DMS53 treated with DMSO at 0.1 percent for 48 hours (cell line): ENCODE results near the gene PITPNB.

Experiments
- DNase-seq: peaks from one replicate; lab custom pipeline; 2025; ENCODE audit not compliant: unreplicated experiment; lab: John Stamatoyannopoulos, UW

PITPNB gene

DNA sequence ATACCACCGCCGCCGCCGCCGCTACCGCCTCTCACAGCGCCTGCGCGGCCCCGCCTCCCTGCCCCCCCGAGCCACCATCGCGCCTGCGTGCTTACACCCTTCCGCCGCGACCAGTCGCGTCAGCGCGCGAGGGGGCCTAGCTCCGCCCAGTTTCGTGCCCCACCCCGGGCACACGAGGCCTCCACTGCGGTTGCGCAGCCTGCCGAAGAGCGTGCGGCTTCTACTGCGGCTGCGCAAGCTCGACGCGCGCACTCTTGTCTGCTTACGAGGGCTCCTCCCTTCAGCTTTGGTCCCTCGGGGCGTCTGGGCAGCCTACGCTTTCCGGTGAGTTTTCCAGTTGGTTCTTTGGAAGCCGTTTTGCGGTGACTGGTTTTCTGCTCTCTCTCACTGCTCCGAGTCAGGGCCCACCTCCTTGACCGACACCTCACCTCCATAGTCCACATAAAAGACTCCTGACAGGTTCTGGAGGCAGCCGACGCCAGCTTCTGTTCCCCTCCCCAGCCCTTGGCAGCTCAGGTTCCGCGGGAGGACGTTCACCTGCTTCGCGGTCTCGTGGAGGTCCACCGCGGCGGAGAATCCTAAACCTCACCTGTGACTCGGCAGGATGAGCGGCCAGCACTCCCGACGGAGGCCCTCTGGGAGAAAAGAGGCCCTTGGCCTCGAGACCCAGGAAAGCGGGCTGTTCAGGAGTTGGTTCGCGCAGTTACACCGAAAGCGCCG is at the start of gene PITPNB:
PITPNB (minus strand) TSS at position 35 of the 720 bp plus-strand sequence. CDS start 65 bp downstream, outside the sequence.
- DNase-seq, result peak; percentile 71

DNA sequence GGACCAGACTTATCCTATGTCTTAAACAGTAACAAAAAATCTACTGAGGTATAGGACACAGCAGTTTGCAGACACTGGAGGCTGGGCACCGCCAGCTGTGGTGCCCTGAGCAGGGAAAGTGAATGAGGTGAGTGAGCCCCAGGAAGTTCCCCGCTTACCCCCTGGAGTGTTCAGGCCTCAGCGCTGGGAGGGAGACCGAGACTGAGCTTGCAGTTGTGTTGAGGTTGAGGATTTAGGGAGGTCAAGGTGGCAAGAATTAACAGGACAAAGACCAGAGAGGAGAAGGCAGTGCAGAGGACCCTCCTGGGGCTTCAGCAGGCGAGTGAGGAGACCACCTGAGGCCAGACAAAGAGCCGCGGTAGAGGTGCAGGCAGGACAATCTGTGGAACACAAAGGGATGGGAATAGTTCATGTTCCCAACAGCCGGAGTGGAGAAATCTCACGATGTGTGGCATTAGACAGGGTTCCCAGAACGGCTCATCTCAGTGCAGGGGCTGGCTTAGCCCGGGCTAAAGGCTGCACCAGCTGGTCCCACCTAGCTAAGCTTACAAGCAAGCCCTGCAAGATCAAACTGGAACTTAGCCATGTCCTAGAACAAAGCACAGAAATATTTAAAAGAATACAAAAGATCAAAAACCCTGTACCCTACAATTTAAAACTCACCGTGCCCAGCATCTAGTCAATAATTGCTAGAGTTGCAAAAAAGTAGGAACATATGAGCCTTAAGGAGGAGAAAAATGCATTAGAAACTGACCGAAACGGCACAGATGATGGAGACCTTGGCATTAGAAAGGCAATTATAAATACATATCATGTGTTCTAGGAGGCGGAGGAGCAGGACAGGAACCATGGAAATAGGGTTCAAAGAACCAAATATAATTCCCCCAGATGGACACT is 47.4 kb upstream of the PITPNB start:
- DNase-seq, result no peak

DNA sequence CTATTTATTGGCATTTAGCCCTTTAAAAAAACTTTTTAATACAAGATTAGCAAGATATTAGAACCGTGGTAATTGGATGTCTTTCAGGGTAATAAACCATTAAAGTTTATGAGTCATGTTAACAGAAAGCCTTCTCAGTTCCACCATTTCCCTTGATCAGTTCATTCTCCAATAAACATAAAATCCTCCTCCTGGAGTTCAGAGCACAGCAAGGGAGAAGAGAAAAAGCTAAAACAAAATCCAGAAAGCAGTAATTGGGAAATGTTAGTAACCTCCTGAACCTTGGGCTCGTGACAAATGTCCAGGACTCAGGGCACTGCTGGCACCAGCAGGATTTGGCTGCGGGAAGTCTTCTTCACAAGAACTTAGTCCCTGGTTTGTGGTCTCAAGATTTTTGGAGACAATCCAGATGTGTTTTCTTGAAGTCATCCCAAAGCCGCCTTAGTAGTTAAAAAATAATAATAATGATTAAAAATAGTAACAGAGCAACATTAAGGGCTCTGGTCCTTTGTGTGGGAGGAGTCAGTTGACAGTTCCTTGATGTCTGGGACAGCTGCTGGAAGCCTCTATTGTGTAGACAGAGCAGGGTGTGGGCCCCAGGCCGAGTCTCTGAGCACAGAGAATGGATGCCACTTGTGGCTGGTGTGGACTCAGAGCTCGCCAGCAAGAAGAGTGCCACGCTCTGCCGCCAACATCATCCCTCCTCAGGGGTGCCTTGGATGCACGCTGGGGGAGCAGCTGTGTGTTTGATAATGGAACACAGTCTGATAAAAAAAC is 43.4 kb upstream of the PITPNB start:
- no peak for DNase-seq

DNA sequence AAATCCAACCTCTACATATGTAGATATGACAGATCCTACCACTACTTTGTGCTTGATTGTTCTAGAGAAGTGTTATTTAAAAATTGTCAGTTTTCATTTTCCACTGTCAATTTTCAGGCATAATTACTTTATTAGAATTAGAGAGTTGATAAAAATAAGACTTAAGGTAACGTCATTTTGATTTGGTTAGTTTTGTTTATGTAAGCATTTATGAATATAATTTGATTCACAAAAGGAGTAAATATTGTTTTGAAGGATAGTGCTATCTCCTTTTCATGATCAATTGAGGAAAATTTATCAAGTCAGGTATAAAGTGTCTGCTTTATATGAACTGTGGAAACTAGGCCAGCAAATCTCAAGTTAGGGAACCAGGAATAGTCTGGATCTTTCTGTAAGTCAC is 42.6 kb upstream of the PITPNB start:
- no peak for DNase-seq

DNA sequence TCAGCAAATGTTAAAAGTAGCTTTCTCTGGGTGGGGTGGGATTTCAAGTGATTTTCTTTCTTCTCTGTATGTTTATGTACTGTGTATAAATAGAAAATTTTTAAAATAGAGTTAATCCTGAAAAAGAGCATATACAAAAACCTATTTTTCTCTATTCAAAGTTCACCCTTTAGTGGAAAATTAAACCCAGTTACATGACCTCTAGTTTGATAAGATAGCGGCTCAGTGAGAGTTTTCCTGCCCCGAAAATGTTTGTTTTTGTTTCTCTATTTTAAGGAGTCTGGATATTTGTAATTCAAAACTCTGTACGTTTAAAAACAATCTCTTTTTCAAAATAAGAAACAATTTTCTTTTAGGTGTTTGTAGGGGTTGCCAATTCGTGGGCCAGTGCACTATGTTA is 42.1 kb upstream of the PITPNB start:
- no peak for DNase-seq

DNA sequence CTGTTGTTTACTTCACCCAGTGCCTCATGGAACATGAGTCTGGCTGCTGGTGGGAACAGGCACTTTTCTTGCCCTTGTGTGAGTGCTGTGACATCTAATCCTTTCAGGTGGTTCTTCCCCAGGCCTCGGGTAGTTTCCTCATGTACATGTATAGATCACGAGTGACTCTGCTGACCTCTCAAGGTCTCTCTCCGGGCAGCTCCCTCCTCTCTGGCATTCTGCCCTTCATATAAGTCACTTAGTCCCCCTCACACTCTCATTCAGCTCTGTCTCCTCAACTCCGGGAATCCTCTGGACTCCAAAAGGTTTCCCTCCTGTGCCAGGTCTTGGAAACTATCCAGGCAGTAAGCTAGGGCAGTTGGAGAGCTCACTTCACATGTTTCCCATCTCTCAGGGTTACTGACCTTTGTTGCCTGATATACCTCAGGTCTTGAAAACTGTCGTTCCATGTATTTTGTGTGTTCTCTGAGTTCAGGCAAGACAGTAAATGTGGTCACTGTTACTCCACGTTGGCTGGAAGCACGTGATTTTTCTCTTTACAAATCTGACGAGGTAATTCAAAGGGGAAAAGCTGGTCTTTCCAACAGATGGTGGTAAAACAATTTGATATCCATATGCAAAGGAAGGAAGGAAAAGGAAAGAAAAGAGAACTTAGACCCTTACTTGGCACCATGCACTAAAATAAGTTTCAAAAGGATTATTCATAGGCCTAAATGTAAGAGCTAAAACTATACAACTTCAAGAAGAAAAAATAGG is 40.5 kb upstream of the PITPNB start:
- DNase-seq, result no peak

DNA sequence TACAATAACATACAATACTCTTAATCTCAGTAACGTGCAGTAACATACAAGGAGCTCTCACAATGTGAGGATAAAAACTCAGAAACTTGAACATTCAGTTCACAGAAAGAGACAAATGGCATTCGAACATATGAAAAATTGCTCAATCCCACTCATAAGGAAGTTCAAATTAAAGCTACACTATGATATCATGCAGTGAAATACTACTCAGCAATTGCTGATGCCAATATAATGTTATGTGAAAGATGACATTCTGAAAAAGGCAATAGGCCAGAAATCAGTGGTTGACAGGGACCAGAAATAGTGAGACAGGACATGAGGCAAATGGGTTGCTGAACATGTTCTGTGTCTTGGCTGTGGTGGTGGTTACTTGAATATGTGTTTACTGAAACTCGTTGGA is 33.7 kb upstream of the PITPNB start:
- no peak for DNase-seq

DNA sequence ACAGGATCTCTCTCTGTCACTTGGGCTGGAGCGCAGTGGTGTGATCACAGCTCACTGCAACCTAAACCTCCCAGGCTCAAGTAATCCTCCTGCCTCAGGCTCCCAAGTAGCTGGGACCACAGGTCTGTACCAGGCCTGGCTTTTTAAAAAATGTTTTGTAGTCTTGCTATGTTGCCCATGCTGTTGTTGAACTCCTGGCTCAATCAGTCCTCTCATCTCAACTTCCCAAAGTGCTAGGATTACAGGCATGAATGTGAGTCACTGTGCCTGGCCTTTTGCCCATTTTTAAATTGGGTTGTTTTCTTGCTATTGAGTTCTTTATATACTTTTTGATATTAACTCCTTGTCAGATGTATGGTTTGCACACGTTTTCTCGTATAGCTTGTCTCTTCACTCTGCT is 33.0 kb upstream of the PITPNB start:
- DNase-seq, result no peak

DNA sequence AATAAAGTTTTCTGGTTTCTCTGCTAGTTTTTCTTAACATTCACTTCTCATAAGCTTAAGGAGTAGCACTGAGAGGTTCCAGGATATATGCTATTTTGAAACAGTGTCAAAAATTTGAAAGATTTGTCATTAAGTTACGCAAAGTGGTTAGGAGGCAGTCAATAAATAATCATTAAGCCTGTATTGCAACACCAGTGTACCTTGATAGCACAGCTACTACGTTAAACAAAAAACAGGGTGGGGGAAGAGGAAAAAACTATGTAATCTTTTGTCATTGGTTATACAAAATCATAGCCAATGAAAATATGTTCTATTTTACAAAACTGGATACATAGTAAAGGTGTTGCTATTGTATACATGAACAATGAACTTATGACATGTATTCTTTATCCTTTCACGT is 30.4 kb upstream of the PITPNB start:
- DNase-seq, result no peak

DNA sequence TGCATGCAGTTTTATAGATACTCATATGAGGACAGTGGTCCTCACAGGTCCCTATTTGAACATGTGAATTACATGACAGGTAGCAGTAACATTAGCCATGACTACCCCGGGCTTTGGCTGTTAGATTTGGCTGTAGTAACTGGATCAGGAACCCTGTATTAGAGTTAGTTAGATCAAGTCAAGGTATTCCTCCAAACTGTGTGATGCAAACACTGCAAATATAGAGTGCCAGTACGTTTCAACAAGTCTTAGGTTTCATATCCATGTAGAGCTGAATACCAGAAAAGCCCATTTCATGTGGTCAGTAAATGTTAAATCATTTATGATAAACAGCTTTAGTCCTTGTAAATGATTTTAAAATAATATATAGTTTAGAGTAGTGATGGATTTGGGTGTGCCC is 29.5 kb upstream of the PITPNB start:
- DNase-seq, result no peak

DNA sequence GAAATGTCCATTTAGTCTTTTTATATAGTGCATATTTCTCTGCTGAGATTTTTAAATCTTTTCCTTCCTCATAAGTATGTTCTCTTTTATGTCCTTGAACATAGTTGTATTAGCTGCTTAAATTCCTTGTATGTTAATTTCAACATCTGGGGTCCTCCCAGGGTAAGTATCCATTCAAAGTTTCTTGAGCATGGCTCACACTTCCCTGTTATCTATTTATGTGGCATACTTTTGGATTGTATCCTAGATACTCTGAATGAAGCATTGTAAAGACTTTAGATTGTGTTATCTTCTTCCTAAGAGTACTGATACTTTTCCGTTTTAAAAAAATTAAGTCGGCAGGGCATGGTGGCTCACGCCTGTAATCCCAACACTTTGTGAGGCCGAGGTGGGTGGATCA is 28.4 kb upstream of the PITPNB start:
- no peak for DNase-seq

DNA sequence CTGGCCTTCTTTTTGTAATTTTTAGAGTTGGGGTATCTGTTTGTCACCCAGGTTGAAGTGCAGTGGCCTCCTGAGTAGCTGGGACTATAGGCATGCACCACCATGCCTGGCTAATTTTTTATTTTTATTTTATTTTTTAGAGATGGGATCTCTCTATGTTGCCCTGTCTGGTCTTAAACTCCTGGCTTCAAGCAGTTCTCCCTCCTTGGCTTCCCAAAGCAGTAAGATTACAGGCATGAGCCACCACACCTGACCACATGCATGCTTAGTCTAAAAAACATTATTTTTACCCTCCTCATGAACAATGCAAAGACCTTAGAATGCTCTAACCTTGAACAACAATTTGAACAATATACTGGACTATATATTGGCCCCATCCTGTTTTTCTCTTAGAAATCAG is 22.1 kb upstream of the PITPNB start:
- no peak for DNase-seq

DNA sequence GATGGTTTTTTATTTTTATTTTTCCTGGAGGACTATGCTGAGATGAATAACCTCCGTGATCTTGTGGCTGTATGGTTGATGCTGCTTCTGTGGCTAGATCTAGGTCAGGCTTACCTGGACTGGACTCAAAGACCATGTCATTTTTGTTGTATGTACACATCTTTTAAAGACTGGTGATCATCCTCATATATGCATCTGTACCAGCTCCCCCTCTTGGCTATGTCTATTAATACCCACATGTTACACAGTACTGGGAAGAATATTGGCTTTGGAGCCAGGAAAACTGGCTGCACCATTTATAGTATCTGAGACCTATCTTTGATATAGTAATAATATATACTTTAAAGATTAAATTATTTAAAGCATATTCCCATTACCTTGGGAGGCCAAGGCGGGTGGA is 18.4 kb upstream of the PITPNB start:
- DNase-seq, result no peak

DNA sequence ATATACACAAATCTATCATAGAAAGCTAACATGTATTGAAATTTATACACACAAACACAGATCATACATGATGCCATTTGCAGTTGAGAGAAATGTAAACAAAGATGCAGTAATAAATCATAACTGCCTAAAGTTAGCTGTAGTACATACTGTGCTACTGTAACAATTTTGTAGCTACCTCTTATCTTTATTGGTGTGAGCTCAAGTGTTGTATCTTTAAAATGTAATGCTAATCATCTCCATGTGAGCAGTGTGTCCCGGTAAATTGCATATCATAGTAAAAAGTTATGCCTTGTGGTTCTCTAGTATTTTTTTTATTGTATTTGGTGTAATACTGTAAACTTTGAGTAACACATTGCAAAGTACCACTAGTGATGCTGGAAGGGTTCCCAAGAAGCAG is 16.8 kb upstream of the PITPNB start:
- DNase-seq, result no peak

DNA sequence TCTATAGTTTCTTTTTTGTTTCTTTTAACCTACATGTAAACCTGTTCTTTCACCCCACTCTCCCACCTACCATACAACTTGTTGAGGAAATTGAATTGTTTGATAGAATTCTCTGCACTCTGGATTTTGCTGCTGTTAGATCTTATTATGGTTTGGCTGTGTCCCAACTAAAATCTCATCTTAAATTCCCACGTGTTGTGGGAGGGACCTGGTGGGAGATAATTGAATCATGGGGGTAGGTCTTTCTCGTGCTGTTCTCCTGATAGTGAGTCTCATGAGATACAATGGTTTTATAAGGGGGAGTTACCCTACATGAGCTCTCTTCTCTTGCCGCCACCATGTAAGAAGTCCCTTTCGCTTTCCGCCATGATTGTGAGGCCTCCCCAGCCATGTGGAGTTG is 15.0 kb upstream of the PITPNB start:
- DNase-seq, result no peak

DNA sequence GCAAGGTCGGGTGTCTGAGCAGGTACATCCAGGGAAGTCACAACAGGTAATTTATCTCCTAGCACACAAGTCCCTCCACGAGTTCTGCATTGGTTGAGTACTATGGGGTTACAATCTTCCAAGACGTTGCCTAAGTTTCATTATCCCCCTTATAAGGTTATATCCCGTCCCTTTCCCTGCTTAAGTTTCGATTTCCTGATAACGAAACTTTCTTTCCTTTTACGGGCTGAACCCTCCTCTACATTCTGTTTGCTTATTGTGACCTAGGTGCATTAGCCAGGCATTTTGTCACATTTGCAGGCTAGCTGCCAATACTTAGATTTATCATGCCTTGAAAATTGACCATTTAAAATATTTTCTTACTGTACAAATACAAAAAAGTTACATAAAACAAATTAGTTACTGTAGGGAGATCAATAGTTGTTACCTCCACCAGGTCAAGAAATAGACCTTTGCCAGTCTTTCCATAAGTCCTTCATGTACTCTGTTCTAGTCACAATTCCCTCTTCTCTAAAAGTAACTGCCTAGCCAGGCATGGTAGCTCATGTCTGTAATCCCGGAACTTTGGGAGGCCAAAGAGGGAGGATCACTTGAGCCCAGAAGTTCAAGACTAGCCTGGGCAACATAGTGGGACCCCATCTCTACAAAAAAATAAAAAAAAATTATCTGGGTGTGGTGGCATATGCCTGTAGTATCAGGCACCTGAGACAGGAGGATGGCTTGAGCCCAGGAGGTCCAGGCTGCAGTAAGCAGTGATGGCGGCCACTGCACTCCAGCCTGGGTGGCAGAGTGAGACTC is 14.3 kb upstream of the PITPNB start:
- DNase-seq, result no peak

DNA sequence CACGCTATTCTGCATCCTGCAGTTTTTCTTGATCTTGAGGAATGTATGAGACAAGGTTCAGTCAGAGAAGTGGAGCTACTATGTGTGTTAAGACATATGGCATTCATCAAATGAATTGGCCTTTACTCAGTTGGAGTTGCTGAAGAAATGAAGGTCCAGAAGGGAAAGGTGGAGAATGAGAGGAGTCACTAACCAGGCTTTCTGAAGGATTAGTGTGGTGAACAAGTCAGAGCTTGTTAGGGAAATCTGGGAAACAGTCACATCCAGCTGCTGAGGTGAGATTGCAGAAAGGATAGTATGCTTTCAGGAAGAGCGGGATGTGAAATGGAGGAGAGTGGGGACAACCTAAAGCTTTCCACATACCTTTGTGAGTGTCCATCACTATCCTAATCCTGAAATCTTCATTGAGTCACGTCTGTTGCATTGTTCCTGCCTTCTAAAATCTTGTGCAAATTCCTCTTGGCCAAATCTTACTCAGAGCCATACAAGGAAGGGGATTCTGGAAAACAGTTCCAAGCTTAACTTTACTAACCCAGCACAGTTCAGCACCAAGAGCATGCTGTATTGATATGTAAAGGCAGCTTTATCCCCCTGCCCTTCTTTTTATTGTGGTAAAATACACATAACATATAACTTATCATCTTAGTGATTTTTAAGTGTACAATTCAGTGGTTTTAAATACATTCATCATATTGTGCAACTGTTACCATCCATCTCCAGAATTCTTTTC is 11.4 kb upstream of the PITPNB start:
- no peak for DNase-seq

DNA sequence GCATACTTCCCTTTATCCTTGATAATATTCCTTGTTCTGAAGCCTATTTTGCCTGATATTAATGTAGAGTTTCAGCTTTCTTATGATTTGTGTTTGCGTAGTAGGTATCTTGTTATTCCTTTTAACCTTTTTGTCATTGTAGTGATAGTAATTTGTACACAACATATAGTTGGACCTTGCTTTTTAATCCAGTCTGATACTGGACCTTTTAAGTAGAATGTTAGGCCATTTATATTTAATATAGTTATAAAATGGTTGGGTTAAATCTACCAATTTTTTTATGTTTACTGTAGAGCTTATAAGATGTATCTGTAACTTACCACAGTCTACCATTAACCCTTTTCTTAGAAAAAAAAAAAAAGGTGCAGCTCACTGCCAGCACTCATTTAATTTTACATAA is 8.6 kb upstream of the PITPNB start:
- no peak for DNase-seq

DNA sequence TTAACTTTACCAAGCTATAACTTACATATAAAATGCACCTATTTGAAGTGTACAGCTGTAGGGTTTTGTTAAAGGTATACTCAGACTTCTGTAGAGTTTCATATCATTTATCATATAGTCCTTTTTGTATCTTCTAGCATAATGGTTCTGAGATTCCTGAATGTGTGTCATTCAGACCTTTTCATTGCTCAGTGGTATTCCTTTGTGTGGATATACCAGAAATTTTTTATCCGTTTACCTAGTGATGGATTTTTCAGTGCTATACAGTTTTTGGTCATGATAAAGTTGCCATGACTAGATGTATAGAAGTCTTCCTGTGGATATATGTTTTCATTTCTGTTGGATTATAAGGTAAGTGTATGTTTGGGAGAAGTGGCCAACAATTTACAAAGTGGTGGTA is 6.3 kb upstream of the PITPNB start:
- no peak for DNase-seq
